Body of pancreas (tissue), 4 donors: ENCODE data around the gene RAB11FIP4.

Source experiments
- POLR2A ChIP-seq, 3 donors: fragments of 450-650 bp; IDR thresholded peaks; one replicate each; pipeline ENCODE4 v1.6.1; 2016; ENCODE audit warnings: antibody characterized with exemption in 3 of 3, mild to moderate bottlenecking in 2 of 3
- TF ChIP-seq, protein P1 (sequence below), 7 experiments: fragments of 450-650 bp in 4 of 7; fragments of 200-600 bp in 3 of 7; sonication (generic) in 3 of 7; IDR thresholded peaks; one replicate each; pipeline ENCODE4 v1.5.1; 2016 to 2019; ENCODE audit warnings: antibody characterized with exemption in 7 of 7

DNA sequence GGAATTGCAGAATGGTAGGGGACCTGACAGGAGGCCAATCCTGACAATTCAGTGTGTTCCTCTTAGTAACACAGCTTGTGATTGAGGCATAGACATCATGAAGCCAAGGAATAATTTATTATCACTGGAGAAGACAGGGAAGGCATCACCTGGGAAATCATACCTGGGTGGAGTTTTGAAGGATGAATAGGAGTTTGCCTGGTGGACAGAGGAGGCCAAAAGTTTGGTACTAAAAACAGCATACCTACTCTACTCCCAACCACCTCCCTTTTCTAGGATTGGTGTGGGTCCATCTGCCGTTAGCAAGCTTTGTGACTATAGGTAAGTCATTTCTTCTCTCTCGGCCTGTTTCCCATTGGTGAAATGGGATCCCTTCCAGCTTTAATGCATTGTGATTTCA, 88.0 kb downstream of the RAB11FIP4 start:
- TF ChIP-seq, protein P1, sequence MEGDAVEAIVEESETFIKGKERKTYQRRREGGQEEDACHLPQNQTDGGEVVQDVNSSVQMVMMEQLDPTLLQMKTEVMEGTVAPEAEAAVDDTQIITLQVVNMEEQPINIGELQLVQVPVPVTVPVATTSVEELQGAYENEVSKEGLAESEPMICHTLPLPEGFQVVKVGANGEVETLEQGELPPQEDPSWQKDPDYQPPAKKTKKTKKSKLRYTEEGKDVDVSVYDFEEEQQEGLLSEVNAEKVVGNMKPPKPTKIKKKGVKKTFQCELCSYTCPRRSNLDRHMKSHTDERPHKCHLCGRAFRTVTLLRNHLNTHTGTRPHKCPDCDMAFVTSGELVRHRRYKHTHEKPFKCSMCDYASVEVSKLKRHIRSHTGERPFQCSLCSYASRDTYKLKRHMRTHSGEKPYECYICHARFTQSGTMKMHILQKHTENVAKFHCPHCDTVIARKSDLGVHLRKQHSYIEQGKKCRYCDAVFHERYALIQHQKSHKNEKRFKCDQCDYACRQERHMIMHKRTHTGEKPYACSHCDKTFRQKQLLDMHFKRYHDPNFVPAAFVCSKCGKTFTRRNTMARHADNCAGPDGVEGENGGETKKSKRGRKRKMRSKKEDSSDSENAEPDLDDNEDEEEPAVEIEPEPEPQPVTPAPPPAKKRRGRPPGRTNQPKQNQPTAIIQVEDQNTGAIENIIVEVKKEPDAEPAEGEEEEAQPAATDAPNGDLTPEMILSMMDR (IDR thresholded peaks at IDR 0.05) = no peak
- no peak for TF ChIP-seq POLR2A (IDR thresholded peaks at IDR 0.05)
